ENCODE measurements around the gene CEPT1. TPM values are rescaled to one million over a fixed set of nuclear protein-coding genes. Genes with fewer than 3 reads are reported as not detected.

Gene CEPT1
- total and polyA plus RNA-seq, 2 of the 13 experiments (the other 11 are each of a cell fraction or from before 2014, with no cell fraction given), result 35.7 to 48.2 TPM

GRCh38 chr1:111154021-111154999, 14.3 kb downstream of the CEPT1 start (continued):
- TF ChIP-seq UBTF (CRISPR knock-in tag; IDR thresholded peaks at IDR 0.05) (no peak), ATF7-NPFF (CRISPR knock-in tag; IDR thresholded peaks at IDR 0.05; ENCODE audit: low read depth) (no peak), NCOA5 (CRISPR knock-in tag; IDR thresholded peaks at IDR 0.05) (no peak), ZNF597 (CRISPR knock-in tag; IDR thresholded peaks at IDR 0.05) (no peak), PHF8 (CRISPR knock-in tag; IDR thresholded peaks at IDR 0.05) (no peak), ZNF329 (CRISPR knock-in tag; IDR thresholded peaks at IDR 0.05; ENCODE audit: low read depth) (no peak), ARID3A (IDR thresholded peaks at IDR 0.05; ENCODE audit: low read depth, low read length) (no peak), ZNF501 (CRISPR knock-in tag; IDR thresholded peaks at IDR 0.05) (no peak)

Measured in HepG2 (cell line).